ENCODE results near the gene FHL1. TPM values are rescaled to one million over a fixed set of nuclear protein-coding genes. Genes with fewer than 3 reads are reported as not detected.

The FHL1 gene
- total RNA-seq, 1 experiment from 2014 or later = 51.8 TPM

- Histone ChIP-seq H3K4me1 (ENCODE audit: insufficient read depth, low read length) (peaks cover 12% of the 10 kb centered on the region), H4K20me1 (ENCODE audit: low read length) (no peaks in the 10 kb centered on the region), H3K9me2 (replicated peaks; ENCODE audit: low read length) (no peaks in the 10 kb centered on the region), H3K36me3 (ENCODE audit: low read depth, low read length) (no peaks in the 10 kb centered on the region), H3K27me3 (ENCODE audit: low read length) (no peaks in the 10 kb centered on the region), H3K4me2 (ENCODE audit: low read length) (no peak overlapping the region), H3K9me3 (ENCODE audit: low read length) (no peaks in the 10 kb centered on the region), H3F3A (ENCODE audit: low read length, unreplicated experiment) (no peaks in the 10 kb centered on the region), H3K9ac (ENCODE audit: low read length) (no peak overlapping the region), H3K79me2 (ENCODE audit: low read length) (no peaks in the 10 kb centered on the region), H2AFZ (ENCODE audit: low read length) (no peak overlapping the region), H3K27ac (ENCODE audit: low read length) (no peak overlapping the region), H3K4me3 (ENCODE audit: low read length) (no peak overlapping the region)
- TF ChIP-seq EZH2phosphoT487 (IDR thresholded peaks at IDR 0.05; ENCODE audit: borderline replicate concordance, low read length) (no peak), EZH2 (IDR thresholded peaks at IDR 0.05; ENCODE audit: low read length, unreplicated experiment) (no peak), CTCF (conservative IDR thresholded peaks at IDR 0.05; ENCODE audit: low read depth, low read length) (no peak)
- intact Hi-C loops (cut with micrococcal nuclease) = no loop called here
- no TSS peak for BruUV-seq (replicated peaks)
- no peak for ATAC-seq
- DNase-seq = no peak
- POLR2A ChIA-PET (ENCODE audit: unreplicated experiment) = no interaction called here
- CTCF ChIA-PET = no interaction called here
Observed at GRCh38 chrX:136125106-136125505, 22.2 kb upstream of the FHL1 start.

DNA sequence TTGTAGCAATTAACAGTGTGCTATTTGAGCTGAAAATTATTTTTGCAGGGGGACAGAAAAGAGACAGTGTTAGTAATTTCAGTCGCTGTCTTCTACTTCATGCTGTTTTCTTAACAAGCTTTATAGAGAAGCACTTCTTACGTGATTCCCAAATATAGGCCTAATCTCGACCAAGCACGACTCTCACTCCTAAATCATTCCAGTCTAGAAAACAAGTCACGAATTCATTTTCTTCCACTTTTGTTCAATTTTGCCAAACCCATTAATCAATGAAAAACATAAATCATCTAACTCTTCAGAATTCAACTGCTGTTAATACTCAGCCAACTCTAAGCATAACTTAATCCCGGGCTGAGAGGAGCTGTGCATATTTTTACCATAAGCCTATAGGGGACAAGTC lies 21.0 kb upstream of the FHL1 start:
- H3F3A ChIP-seq (ENCODE audit: low read length, unreplicated experiment) = no peaks in the 10 kb centered on the region
- H3K9me3 ChIP-seq (ENCODE audit: low read length) = no peaks in the 10 kb centered on the region
- ATAC-seq (no peak), DNase-seq (no peak)
- TF ChIP-seq CTCF (conservative IDR thresholded peaks at IDR 0.05; ENCODE audit: low read depth, low read length) (no peak), EZH2 (IDR thresholded peaks at IDR 0.05; ENCODE audit: low read length, unreplicated experiment) (no peak), EZH2phosphoT487 (IDR thresholded peaks at IDR 0.05; ENCODE audit: borderline replicate concordance, low read length) (no peak)
- H3K79me2 ChIP-seq (ENCODE audit: low read length) = no peaks in the 10 kb centered on the region
- H3K27ac ChIP-seq (ENCODE audit: low read length) = no peak overlapping the region
- no peak overlapping the region for H3K9ac ChIP-seq (ENCODE audit: low read length)
- H3K4me3 ChIP-seq (ENCODE audit: low read length) = no peak overlapping the region
- BruUV-seq (replicated peaks) = no TSS peak
- H3K36me3 ChIP-seq (ENCODE audit: low read depth, low read length) = no peaks in the 10 kb centered on the region
- CTCF ChIA-PET = no interaction called here
- H3K4me1 ChIP-seq (ENCODE audit: insufficient read depth, low read length) = peaks cover 16% of the 10 kb centered on the region
- intact Hi-C loops (cut with micrococcal nuclease) = no loop called here
- H2AFZ ChIP-seq (ENCODE audit: low read length) = no peak overlapping the region
- H3K27me3 ChIP-seq (ENCODE audit: low read length) = no peaks in the 10 kb centered on the region
- no peaks in the 10 kb centered on the region for H4K20me1 ChIP-seq (ENCODE audit: low read length)
- no peaks in the 10 kb centered on the region for H3K9me2 ChIP-seq (replicated peaks; ENCODE audit: low read length)
- POLR2A ChIA-PET (ENCODE audit: unreplicated experiment) = no interaction called here
- H3K4me2 ChIP-seq (ENCODE audit: low read length) = no peak overlapping the region

DNA sequence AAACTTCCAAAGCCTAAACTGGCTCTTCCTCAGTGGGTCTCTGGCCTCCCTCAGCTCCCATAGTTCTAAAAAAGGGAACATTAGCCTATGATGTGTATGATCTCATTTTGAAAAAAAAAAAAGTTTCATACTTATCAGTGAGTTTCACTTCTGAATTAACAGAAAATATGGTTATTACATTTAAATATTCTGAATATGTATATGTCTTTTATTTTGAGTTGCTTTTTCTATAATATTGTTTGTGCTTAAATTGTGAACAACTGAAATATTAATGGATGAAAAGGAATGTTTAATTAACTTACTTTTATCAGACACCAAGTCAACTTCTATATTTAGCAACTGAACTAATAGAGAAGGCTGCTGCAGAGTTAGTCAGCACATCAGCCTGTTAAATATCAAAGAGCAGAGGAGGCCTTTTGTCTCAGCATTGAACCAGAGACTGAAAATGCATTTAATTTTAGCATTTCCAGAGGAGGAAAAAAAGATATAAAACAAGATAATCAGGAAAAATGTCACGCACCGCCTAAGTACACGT lies 20.4 kb upstream of the FHL1 start:
- ChIA-PET POLR2A (ENCODE audit: unreplicated experiment) (no interaction called here), CTCF (no interaction called here)
- no peaks in the 10 kb centered on the region for H3K9me3 ChIP-seq (ENCODE audit: low read length)
- H3K4me3 ChIP-seq (ENCODE audit: low read length) = no peak overlapping the region
- H2AFZ ChIP-seq (ENCODE audit: low read length) = no peak overlapping the region
- no peak overlapping the region for H3K4me2 ChIP-seq (ENCODE audit: low read length)
- no peaks in the 10 kb centered on the region for H3F3A ChIP-seq (ENCODE audit: low read length, unreplicated experiment)
- TF ChIP-seq EZH2phosphoT487 (IDR thresholded peaks at IDR 0.05; ENCODE audit: borderline replicate concordance, low read length) = no peak
- no peak for TF ChIP-seq EZH2 (IDR thresholded peaks at IDR 0.05; ENCODE audit: low read length, unreplicated experiment)
- no peak for TF ChIP-seq CTCF (conservative IDR thresholded peaks at IDR 0.05; ENCODE audit: low read depth, low read length)
- H3K27me3 ChIP-seq (ENCODE audit: low read length) = no peaks in the 10 kb centered on the region
- intact Hi-C loops (cut with micrococcal nuclease) = no loop called here
- no peak overlapping the region for H3K27ac ChIP-seq (ENCODE audit: low read length)
- no peaks in the 10 kb centered on the region for H3K79me2 ChIP-seq (ENCODE audit: low read length)
- ATAC-seq = no peak
- no peaks in the 10 kb centered on the region for H3K36me3 ChIP-seq (ENCODE audit: low read depth, low read length)
- DNase-seq = no peak
- no peaks in the 10 kb centered on the region for H4K20me1 ChIP-seq (ENCODE audit: low read length)
- no TSS peak for BruUV-seq (replicated peaks)
- H3K4me1 ChIP-seq (ENCODE audit: insufficient read depth, low read length) = peaks cover 15% of the 10 kb centered on the region; the same call in 1 of the 2 replicates
- no peaks in the 10 kb centered on the region for H3K9me2 ChIP-seq (replicated peaks; ENCODE audit: low read length)
- H3K9ac ChIP-seq (ENCODE audit: low read length) = no peak overlapping the region

Data from PC-3 (cell line).